ENCODE data around the gene SNRNP70.
"Not testable (repeated sequence)": the region's sequence is repeated elsewhere in the genome, so short reads cannot be mapped to it uniquely, and the experiment has no call there.

SNRNP70 gene

GRCh38 chr19:49121841-49122240 lies 36.6 kb downstream of the SNRNP70 start:
- DNase-seq: not testable (repeated sequence)

GRCh38 chr19:49123285-49123684 lies 38.0 kb downstream of the SNRNP70 start:
- not testable (repeated sequence) for DNase-seq

GRCh38 chr19:49125025-49125731 lies 39.9 kb downstream of the SNRNP70 start:
- DNase-seq: no peak

GRCh38 chr19:49126575-49126974 lies 41.3 kb downstream of the SNRNP70 start:
- no peak for DNase-seq

- not testable (repeated sequence) for DNase-seq
These were observed 42.0 kb downstream of the SNRNP70 start for GRCh38 chr19:49127225-49127624.

GRCh38 chr19:49127674-49128544 lies 42.7 kb downstream of the SNRNP70 start:
- peak; percentile 94 for DNase-seq

GRCh38 chr19:49128545-49129237 lies 43.4 kb downstream of the SNRNP70 start:
- no peak for DNase-seq

GRCh38 chr19:49129238-49129583 lies 44.0 kb downstream of the SNRNP70 start:
- DNase-seq: no peak

- DNase-seq: no peak
These were observed 45.1 kb downstream of the SNRNP70 start for GRCh38 chr19:49130325-49130724.

GRCh38 chr19:49132974-49133609 lies 47.8 kb downstream of the SNRNP70 start:
- DNase-seq: no peak

GRCh38 chr19:49133621-49134454 lies 48.6 kb downstream of the SNRNP70 start:
- no peak for DNase-seq

- DNase-seq: no peak
These were observed 50.4 kb downstream of the SNRNP70 start for GRCh38 chr19:49135686-49136085.

- no peak for DNase-seq
These were observed 51.5 kb downstream of the SNRNP70 start for GRCh38 chr19:49136771-49137171.

- DNase-seq: no peak
These were observed 55.7 kb downstream of the SNRNP70 start for GRCh38 chr19:49140951-49141350.

- no peak for DNase-seq
These were observed 56.1 kb downstream of the SNRNP70 start for GRCh38 chr19:49141352-49141751.

- peak; percentile 89 for DNase-seq
These were observed 57.6 kb downstream of the SNRNP70 start for GRCh38 chr19:49142866-49143335.

GRCh38 chr19:49145573-49146407 lies 60.5 kb downstream of the SNRNP70 start:
- DNase-seq: peak; percentile 38

GRCh38 chr19:49146408-49146770 lies 61.1 kb downstream of the SNRNP70 start:
- DNase-seq: not testable (repeated sequence)

GRCh38 chr19:49148044-49148682 lies 62.9 kb downstream of the SNRNP70 start:
- DNase-seq: no peak
